Measurements from ENCODE around the gene USP32. TPM values are rescaled to one million over a fixed set of nuclear protein-coding genes. Genes with fewer than 3 reads are reported as not detected.

Gene USP32
- total RNA-seq, 1 donor from 2014 or later, result 53.6 TPM

GRCh38 chr17:60314423-60314822 is 77.5 kb downstream of the USP32 start:
- H3K4me1 Mint-ChIP-seq (ENCODE audit: unreplicated experiment), result peaks cover 5% of the 10 kb centered on the region
- TF ChIP-seq, protein P1, sequence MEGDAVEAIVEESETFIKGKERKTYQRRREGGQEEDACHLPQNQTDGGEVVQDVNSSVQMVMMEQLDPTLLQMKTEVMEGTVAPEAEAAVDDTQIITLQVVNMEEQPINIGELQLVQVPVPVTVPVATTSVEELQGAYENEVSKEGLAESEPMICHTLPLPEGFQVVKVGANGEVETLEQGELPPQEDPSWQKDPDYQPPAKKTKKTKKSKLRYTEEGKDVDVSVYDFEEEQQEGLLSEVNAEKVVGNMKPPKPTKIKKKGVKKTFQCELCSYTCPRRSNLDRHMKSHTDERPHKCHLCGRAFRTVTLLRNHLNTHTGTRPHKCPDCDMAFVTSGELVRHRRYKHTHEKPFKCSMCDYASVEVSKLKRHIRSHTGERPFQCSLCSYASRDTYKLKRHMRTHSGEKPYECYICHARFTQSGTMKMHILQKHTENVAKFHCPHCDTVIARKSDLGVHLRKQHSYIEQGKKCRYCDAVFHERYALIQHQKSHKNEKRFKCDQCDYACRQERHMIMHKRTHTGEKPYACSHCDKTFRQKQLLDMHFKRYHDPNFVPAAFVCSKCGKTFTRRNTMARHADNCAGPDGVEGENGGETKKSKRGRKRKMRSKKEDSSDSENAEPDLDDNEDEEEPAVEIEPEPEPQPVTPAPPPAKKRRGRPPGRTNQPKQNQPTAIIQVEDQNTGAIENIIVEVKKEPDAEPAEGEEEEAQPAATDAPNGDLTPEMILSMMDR (IDR thresholded peaks at IDR 0.05), result no peak
- no peak overlapping the region for H3K27ac Mint-ChIP-seq (ENCODE audit: unreplicated experiment)
- H3K27me3 Mint-ChIP-seq (ENCODE audit: unreplicated experiment), result no peaks in the 10 kb centered on the region
- H3K36me3 Mint-ChIP-seq (ENCODE audit: unreplicated experiment), result peaks cover 7% of the 10 kb centered on the region
- no peak for DNase-seq (ENCODE audit: extremely low spot score, unreplicated experiment)
- peaks cover 6% of the 10 kb centered on the region for H3K9me3 Mint-ChIP-seq (ENCODE audit: unreplicated experiment)
- no peak overlapping the region for H3K4me3 Mint-ChIP-seq (ENCODE audit: unreplicated experiment)

- no peak overlapping the region for H3K4me3 Mint-ChIP-seq (ENCODE audit: unreplicated experiment)
- peaks cover 6% of the 10 kb centered on the region for H3K9me3 Mint-ChIP-seq (ENCODE audit: unreplicated experiment)
- peaks cover 4% of the 10 kb centered on the region for H3K4me1 Mint-ChIP-seq (ENCODE audit: unreplicated experiment)
- no peak for DNase-seq (ENCODE audit: extremely low spot score, unreplicated experiment)
- no peaks in the 10 kb centered on the region for H3K27me3 Mint-ChIP-seq (ENCODE audit: unreplicated experiment)
- H3K36me3 Mint-ChIP-seq (ENCODE audit: unreplicated experiment), result peaks cover 10% of the 10 kb centered on the region
- H3K27ac Mint-ChIP-seq (ENCODE audit: unreplicated experiment), result no peak overlapping the region
- TF ChIP-seq, protein P1 (IDR thresholded peaks at IDR 0.05), result no peak
These were observed 80.0 kb downstream of the USP32 start for GRCh38 chr17:60311936-60312335.

GRCh38 chr17:60311186-60311585 is 80.7 kb downstream of the USP32 start:
- Mint-ChIP-seq H3K4me3 (ENCODE audit: unreplicated experiment) (no peak overlapping the region), H3K4me1 (ENCODE audit: unreplicated experiment) (peaks cover 4% of the 10 kb centered on the region), H3K36me3 (ENCODE audit: unreplicated experiment) (peaks cover 9% of the 10 kb centered on the region), H3K27me3 (ENCODE audit: unreplicated experiment) (no peaks in the 10 kb centered on the region), H3K27ac (ENCODE audit: unreplicated experiment) (no peak overlapping the region), H3K9me3 (ENCODE audit: unreplicated experiment) (peaks cover 6% of the 10 kb centered on the region)
- TF ChIP-seq, protein P1 (IDR thresholded peaks at IDR 0.05), result no peak
- DNase-seq (ENCODE audit: extremely low spot score, unreplicated experiment), result no peak

DNA sequence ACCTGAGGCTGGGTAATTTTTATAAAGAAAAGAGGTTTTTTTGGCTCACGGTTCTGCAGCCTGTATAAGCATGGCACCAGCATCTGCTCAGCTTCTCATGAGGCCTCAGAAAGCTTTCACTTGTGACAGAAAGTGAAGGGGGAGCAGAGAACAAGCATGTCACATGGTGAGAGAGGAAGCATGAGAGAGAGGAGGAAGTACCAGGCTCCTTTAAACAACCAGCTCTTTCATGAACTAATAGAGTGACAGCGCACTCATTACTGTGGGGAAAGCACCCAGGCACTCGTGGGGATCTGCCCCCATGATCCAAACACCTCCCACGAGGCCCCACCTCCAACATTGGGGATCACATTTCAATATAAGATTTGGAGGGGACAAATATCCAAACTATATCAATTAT is 86.8 kb downstream of the USP32 start:
- peaks cover 16% of the 10 kb centered on the region for H3K36me3 Mint-ChIP-seq (ENCODE audit: unreplicated experiment)
- no peak overlapping the region for H3K27ac Mint-ChIP-seq (ENCODE audit: unreplicated experiment)
- DNase-seq (ENCODE audit: extremely low spot score, unreplicated experiment), result no peak
- no peaks in the 10 kb centered on the region for H3K27me3 Mint-ChIP-seq (ENCODE audit: unreplicated experiment)
- no peak overlapping the region for H3K4me3 Mint-ChIP-seq (ENCODE audit: unreplicated experiment)
- TF ChIP-seq, protein P1 (IDR thresholded peaks at IDR 0.05), result no peak
- H3K9me3 Mint-ChIP-seq (ENCODE audit: unreplicated experiment), result no peaks in the 10 kb centered on the region
- H3K4me1 Mint-ChIP-seq (ENCODE audit: unreplicated experiment), result peaks cover 18% of the 10 kb centered on the region

DNA sequence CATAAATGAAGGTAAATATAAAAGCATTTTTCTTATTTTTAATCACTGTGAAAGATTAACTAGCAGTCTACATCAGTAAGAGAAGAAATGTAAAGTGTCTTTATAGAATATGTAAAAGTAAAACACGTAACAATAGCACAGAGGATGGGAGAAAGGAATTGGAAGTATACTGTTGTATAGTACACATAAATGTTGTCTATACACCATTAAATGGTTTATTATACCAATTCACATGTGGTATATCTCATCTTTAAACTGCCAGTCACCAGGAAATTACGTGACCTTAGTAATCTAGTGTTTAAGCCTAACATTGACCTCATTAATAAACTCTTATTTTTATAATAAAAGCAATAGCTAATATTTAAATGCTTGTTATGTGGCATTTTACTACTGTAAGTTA is 87.4 kb downstream of the USP32 start:
- peaks cover 23% of the 10 kb centered on the region for H3K4me1 Mint-ChIP-seq (ENCODE audit: unreplicated experiment)
- TF ChIP-seq, protein P1 (IDR thresholded peaks at IDR 0.05), result no peak
- DNase-seq (ENCODE audit: extremely low spot score, unreplicated experiment), result no peak
- H3K27me3 Mint-ChIP-seq (ENCODE audit: unreplicated experiment), result no peaks in the 10 kb centered on the region
- H3K4me3 Mint-ChIP-seq (ENCODE audit: unreplicated experiment), result no peak overlapping the region
- H3K27ac Mint-ChIP-seq (ENCODE audit: unreplicated experiment), result no peak overlapping the region
- peaks cover 15% of the 10 kb centered on the region for H3K36me3 Mint-ChIP-seq (ENCODE audit: unreplicated experiment)
- no peaks in the 10 kb centered on the region for H3K9me3 Mint-ChIP-seq (ENCODE audit: unreplicated experiment)

Measured in osteocyte (in vitro differentiated cells).